OCI-LY1 (cell line): ENCODE measurements around the gene FNTB.

ENCODE experiments used
- EZH2 ChIP-seq: fragments of 200-600 bp; sonication (generic), shearing (Covaris generic); IDR thresholded peaks from 2 replicates; pipeline ENCODE4 v1.8.0; 2017; ENCODE audit warnings: borderline replicate concordance, mixed run types, mild to moderate bottlenecking, antibody characterized with exemption, low read length, moderate library complexity, mixed read lengths
- TF ChIP-seq, protein P1 (sequence below): fragments of 200-600 bp; sonication (generic), shearing (Covaris generic); IDR thresholded peaks from 2 replicates; pipeline ENCODE4 v1.5.1; 2017; ENCODE audit warnings: mild to moderate bottlenecking, antibody characterized with exemption, low read length, moderate library complexity, mixed read lengths

DNA sequence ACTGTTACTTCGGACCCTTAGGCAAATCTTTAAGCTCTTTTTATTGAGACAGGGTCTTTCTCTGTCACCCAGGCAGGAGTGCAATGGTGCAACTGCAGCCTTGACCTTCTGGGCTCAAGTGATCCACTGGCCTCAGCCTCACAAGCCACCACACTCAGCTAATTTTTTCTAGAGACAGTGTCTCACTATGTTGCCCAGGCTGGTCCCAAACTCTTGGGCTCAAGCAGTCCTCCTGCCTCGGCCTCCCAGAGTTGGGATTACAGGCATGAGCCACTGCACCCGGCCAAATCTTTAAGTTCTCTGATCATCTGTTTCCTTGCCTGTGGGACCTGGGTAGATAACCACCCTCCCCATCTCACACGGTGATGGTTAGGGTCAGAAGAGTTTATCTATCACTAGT lies 41.8 kb upstream of the FNTB start:
- TF ChIP-seq, protein P1, sequence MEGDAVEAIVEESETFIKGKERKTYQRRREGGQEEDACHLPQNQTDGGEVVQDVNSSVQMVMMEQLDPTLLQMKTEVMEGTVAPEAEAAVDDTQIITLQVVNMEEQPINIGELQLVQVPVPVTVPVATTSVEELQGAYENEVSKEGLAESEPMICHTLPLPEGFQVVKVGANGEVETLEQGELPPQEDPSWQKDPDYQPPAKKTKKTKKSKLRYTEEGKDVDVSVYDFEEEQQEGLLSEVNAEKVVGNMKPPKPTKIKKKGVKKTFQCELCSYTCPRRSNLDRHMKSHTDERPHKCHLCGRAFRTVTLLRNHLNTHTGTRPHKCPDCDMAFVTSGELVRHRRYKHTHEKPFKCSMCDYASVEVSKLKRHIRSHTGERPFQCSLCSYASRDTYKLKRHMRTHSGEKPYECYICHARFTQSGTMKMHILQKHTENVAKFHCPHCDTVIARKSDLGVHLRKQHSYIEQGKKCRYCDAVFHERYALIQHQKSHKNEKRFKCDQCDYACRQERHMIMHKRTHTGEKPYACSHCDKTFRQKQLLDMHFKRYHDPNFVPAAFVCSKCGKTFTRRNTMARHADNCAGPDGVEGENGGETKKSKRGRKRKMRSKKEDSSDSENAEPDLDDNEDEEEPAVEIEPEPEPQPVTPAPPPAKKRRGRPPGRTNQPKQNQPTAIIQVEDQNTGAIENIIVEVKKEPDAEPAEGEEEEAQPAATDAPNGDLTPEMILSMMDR = no peak
- no peak for TF ChIP-seq EZH2
